ENCODE results near the gene ZMIZ1. TPM values are rescaled to one million over a fixed set of nuclear protein-coding genes. Genes with fewer than 3 reads are reported as not detected.

ZMIZ1 gene
- total RNA-seq, 4 donors from 2014 or later, result 65.5 to 88.2 (median 69.3) TPM

GRCh38 chr10:79241629-79241989 lies 172.8 kb downstream of the ZMIZ1 start:
- no peak for TF ChIP-seq POLR2A (IDR thresholded peaks at IDR 0.05)
- no peak for TF ChIP-seq CTCF (IDR thresholded peaks at IDR 0.05)
- no peak for TF ChIP-seq EP300 (IDR thresholded peaks at IDR 0.05)
- Histone ChIP-seq H3K4me3 (peak overlapping the region in 2 of 4 donors; percentile 49 to 55), H3K27ac (peak overlapping the region; percentile 7 to 91 (median 64)), H3K9me3 (no peaks in the 10 kb centered on the region), H3K4me1 (peaks cover 0 to 91% (median 51%) of the 10 kb centered on the region in 4 donors), H3K36me3 (no peaks in the 10 kb centered on the region), H3K27me3 (no peaks in the 10 kb centered on the region)
- no peak for DNase-seq (ENCODE audit: low spot score in 2 of 2)
- WGBS, 2 donors, result 63% methylated on average over 5 of the region's 5 CpGs

GRCh38 chr10:79241990-79242619 lies 173.3 kb downstream of the ZMIZ1 start:
- TF ChIP-seq POLR2A (IDR thresholded peaks at IDR 0.05) (peak in 1 of 2 donors; percentile 12), CTCF (IDR thresholded peaks at IDR 0.05) (no peak), EP300 (IDR thresholded peaks at IDR 0.05) (peak in 1 of 2 donors; percentile 46)
- DNase-seq (ENCODE audit: low spot score in 2 of 2), result no peak
- peak overlapping the region; percentile 58 to 91 (median 68) for H3K27ac ChIP-seq
- WGBS, 2 donors, result 8 to 12% methylated on average over 10 to 16 of the region's 36 CpGs
- H3K27me3 ChIP-seq, result no peaks in the 10 kb centered on the region
- H3K36me3 ChIP-seq, result no peaks in the 10 kb centered on the region
- H3K9me3 ChIP-seq, result no peaks in the 10 kb centered on the region
- H3K4me1 ChIP-seq, result peaks cover 0 to 91% (median 56%) of the 10 kb centered on the region in 4 donors
- peak overlapping the region; percentile 37 to 55 (median 47) for H3K4me3 ChIP-seq

- WGBS, 2 donors, result 0 to 1% methylated on average over 4 to 18 of the region's 60 CpGs
Observed at GRCh38 chr10:79242620-79243152, 173.9 kb downstream of the ZMIZ1 start.

GRCh38 chr10:79243181-79244067 lies 174.7 kb downstream of the ZMIZ1 start:
- Histone ChIP-seq H3K36me3 (no peaks in the 10 kb centered on the region), H3K27ac (peak overlapping the region; percentile 64 to 91 (median 84)), H3K4me1 (peaks cover 4 to 91% (median 64%) of the 10 kb centered on the region in 4 donors), H3K9me3 (no peaks in the 10 kb centered on the region), H3K4me3 (peak overlapping the region; percentile 37 to 55 (median 47)), H3K27me3 (no peaks in the 10 kb centered on the region)
- 10 to 12% methylated on average over 28 to 93 of the region's 120 CpGs for WGBS, 2 donors
- DNase-seq (ENCODE audit: low spot score in 2 of 2), result no peak
- peak in 1 of 2 donors; percentile 52 for TF ChIP-seq EP300 (IDR thresholded peaks at IDR 0.05)
- no peak for TF ChIP-seq CTCF (IDR thresholded peaks at IDR 0.05)
- TF ChIP-seq POLR2A (IDR thresholded peaks at IDR 0.05), result no peak

More at GRCh38 chr10:79242620-79243152, 173.9 kb downstream of the ZMIZ1 start:
- peaks cover 3 to 91% (median 59%) of the 10 kb centered on the region in 4 donors for H3K4me1 ChIP-seq
- DNase-seq (ENCODE audit: low spot score in 2 of 2), result peak in 1 of 2 donors; percentile 39
- H3K27me3 ChIP-seq, result no peaks in the 10 kb centered on the region
- no peaks in the 10 kb centered on the region for H3K36me3 ChIP-seq
- peak in 1 of 2 donors; percentile 47 for TF ChIP-seq EP300 (IDR thresholded peaks at IDR 0.05)
- peak in 1 of 2 donors; percentile 8 for TF ChIP-seq POLR2A (IDR thresholded peaks at IDR 0.05)
- TF ChIP-seq CTCF (IDR thresholded peaks at IDR 0.05), result no peak
- no peaks in the 10 kb centered on the region for H3K9me3 ChIP-seq
- peak overlapping the region; percentile 58 to 91 (median 68) for H3K27ac ChIP-seq
- peak overlapping the region; percentile 37 to 55 (median 47) for H3K4me3 ChIP-seq
